Cardiac muscle cell (in vitro differentiated cells and primary cell): ENCODE data around the gene ACOT8. TPM values are rescaled to one million over a fixed set of nuclear protein-coding genes. Genes with fewer than 3 reads are reported as not detected.

Source experiments
- DNase-seq, 2 donors: peaks; one replicate each; pipeline versions ENCODE4 v3.0.0 to v3.0.0-alpha.2; 2010 to 2017; ENCODE audit warnings: low read depth in 1 of 2, low spot score in 1 of 2
- H3K27ac ChIP-seq: fragments of 200-600 bp; sonication (generic); 2 replicates; pipeline ENCODE4 v1.5.1; 2016
- H3K27me3 ChIP-seq: fragments of 200-600 bp; sonication (generic); 2 replicates; pipeline ENCODE4 v1.6.0; 2016; ENCODE audit warnings: control low read depth
- H3K36me3 ChIP-seq: fragments of 200-600 bp; sonication (generic); 2 replicates; pipeline ENCODE4 v1.5.1; 2016; ENCODE audit warnings: control low read depth
- H3K4me1 ChIP-seq: fragments of 200-600 bp; sonication (generic); 2 replicates; pipeline ENCODE4 v1.8.1; 2017; ENCODE audit warnings: low read depth, mild to moderate bottlenecking, mixed run types
- H3K4me3 ChIP-seq: fragments of 200-600 bp; sonication (generic); 2 replicates; pipeline ENCODE4 v1.5.1; 2016; ENCODE audit warnings: mild to moderate bottlenecking
- H3K9me3 ChIP-seq: fragments of 200-600 bp; sonication (generic); 2 replicates; pipeline ENCODE4 v1.5.1; 2017; ENCODE audit warnings: low read depth, mild to moderate bottlenecking, control low read depth
- polyA plus RNA-seq: library from polyadenylated mRNA; unstranded; fragments of >200 nt; fragmentation: Nextera tagmentation; extraction: Ambion mirVana; gene quantifications from 2 replicates; pipeline ENCODE4 v1.2.1, GENCODE V29; 2016
- total RNA-seq: library from RNA; depleted of rRNA; stranded (reverse); fragments of >200 nt; gene quantifications from 2 replicates; pipeline ENCODE4 v1.2.3, GENCODE V29; 2016
- TF ChIP-seq, protein P1 (sequence below): IDR thresholded peaks from 2 replicates; pipeline ENCODE4 v1.5.1; 2012; ENCODE audit warnings: low read depth, mild to moderate bottlenecking, low read length

ACOT8 gene
- total and polyA plus RNA-seq, 2 experiments from 2014 or later, result 55.9 to 64.9 TPM

DNA sequence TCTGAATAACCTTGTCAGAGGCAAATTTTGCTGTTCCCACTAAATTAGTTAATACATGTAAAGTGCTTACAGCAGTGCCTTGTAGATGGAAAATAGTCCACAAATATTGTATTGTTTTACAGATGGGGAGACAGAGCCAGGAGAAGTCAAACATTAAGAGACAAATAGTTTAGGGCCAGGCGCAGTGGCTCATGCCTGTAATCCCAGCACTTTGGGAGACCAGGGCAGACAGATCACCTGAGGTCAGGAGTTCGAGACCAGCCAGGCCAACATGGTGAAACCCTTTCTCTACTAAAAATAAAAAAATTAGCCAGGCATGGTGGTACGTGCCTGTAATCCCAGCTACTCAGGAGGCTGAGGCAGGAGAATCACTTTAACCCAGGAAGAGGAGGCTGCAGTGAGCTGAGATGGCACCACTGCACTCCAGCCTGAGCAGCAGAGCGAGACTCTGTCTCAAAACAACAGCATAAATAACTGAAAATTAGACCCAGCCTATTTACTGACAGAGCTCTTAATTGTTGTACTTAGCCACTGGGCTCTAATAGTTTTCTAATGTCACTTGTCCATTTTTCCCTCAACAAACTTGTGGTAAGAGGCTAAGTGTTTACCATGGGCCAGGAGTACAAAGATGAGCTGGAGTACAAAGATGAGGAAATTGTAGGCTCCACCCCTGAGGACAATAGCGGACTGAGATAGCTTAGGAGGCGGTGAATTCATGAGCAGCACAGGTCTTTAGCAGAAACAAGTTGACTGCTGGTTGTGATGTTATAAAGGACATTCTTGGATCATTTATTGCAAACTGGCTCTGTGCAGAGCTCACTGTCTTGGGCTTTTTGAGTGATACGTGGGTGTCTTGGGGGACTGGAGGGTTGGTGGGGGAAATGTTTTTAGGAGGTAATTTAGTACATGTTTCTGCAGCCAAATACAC, 6.6 kb upstream of the ACOT8 start:
- TF ChIP-seq, protein P1, sequence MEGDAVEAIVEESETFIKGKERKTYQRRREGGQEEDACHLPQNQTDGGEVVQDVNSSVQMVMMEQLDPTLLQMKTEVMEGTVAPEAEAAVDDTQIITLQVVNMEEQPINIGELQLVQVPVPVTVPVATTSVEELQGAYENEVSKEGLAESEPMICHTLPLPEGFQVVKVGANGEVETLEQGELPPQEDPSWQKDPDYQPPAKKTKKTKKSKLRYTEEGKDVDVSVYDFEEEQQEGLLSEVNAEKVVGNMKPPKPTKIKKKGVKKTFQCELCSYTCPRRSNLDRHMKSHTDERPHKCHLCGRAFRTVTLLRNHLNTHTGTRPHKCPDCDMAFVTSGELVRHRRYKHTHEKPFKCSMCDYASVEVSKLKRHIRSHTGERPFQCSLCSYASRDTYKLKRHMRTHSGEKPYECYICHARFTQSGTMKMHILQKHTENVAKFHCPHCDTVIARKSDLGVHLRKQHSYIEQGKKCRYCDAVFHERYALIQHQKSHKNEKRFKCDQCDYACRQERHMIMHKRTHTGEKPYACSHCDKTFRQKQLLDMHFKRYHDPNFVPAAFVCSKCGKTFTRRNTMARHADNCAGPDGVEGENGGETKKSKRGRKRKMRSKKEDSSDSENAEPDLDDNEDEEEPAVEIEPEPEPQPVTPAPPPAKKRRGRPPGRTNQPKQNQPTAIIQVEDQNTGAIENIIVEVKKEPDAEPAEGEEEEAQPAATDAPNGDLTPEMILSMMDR, result no peak
- no peak overlapping the region for H3K4me3 ChIP-seq

DNA sequence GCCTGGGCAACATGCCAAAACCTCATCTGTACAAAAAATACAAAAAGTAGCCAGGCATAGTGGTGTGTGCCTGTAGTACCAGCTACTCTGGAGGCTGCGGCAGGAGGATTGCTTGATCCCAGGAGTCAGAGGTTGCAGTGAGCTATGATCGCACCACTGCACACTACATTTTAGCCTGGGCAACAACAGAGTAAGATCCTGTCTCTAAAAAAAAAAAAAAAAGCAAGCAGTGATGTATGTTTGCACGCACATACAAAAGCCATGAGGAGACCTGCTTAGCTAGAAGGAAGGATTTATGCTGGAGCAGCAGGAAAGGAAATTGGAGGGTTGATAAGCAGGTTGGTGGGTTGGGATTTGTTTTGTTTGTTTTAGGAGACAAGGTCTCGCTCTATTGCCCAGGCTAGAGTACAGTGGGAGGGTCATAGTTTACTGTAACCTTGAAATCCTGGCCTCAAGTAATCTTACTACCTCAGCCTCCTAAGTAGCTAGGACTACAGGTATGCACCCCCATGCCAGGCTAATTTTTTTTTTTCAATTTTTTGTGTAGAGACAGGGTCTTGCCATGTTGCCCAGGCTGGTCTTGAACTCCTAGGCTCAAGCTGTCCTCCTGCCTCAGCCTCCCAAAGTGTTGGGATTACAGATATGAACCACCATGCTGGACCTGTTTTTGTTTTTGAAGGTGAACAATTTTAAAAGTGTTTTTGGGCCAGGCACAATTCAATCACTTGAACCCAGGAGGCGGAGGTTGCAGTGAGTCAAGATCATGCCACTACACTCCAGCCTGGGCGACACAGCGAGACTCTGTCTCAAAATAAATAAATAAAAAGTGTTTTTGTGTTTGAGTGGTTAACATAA, 4.3 kb upstream of the ACOT8 start:
- H3K27ac ChIP-seq, result no peak overlapping the region
- TF ChIP-seq, protein P1, result no peak
- DNase-seq, result no peak
- H3K4me1 ChIP-seq, result peaks cover 6% of the 10 kb centered on the region
- no peaks in the 10 kb centered on the region for H3K9me3 ChIP-seq
- H3K4me3 ChIP-seq, result no peak overlapping the region
- H3K27me3 ChIP-seq, result no peaks in the 10 kb centered on the region
- H3K36me3 ChIP-seq, result no peaks in the 10 kb centered on the region

More for the DNA sequence above, 6.6 kb upstream of the ACOT8 start:
- H3K36me3 ChIP-seq, result no peaks in the 10 kb centered on the region
- DNase-seq, result no peak
- no peaks in the 10 kb centered on the region for H3K27me3 ChIP-seq
- H3K9me3 ChIP-seq, result no peaks in the 10 kb centered on the region
- H3K4me1 ChIP-seq, result no peaks in the 10 kb centered on the region
- H3K27ac ChIP-seq, result no peak overlapping the region

DNA sequence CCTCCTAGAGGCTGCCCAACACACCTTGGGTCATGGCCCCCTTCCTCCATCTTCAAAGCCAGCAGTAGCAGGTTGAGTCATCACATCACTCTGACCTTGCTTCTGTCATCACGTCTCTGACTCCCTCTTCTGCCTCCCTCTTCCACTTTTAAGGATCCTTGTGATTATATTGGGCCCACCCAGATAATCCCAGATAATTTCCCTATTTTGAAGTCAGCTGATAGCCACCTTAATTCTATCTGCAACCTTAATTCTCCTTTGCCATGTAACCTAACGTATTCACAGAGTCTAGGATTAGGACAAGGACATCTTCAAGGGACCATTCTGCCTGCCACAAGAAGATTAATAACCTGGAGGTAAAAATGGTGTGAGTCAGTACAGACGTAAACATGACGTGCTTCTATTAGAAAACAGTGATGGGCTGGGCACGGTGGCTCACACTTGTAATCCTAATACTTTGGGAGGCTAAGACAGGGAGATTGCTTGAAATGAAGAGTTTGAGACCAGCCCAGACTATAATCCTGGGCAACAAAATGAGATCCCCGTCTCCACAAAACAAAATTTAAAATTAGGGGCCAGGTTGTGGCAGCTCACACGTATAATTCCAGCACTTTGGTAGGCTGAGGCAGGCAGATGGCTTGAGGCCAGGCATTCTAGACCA, 3.5 kb upstream of the ACOT8 start:
- TF ChIP-seq, protein P1, result no peak
- Histone ChIP-seq H3K27me3 (no peaks in the 10 kb centered on the region), H3K27ac (no peak overlapping the region), H3K9me3 (no peaks in the 10 kb centered on the region), H3K4me3 (no peak overlapping the region), H3K4me1 (peaks cover 12% of the 10 kb centered on the region), H3K36me3 (no peaks in the 10 kb centered on the region)
- DNase-seq, result no peak

DNA sequence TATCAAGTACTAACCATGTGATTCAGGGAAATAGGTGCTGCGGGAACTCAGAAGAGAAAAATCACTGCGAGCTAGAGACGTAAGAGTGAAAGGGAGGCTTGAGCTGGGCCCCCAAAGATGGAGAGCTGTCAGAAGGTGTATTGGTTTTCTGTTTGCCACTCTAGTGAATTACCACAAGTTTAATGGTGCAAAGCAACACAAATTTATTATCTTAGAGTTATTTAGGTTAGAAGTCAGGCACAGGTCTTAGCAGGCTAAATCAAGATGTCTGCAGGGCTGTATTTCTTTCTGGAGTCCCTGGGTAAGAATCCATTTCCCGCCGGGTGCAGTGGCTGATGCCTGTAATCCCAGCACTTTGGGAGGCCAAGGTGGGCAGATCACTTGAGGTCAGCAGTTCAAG, 2.7 kb upstream of the ACOT8 start:
- peaks cover 12% of the 10 kb centered on the region for H3K4me1 ChIP-seq
- H3K4me3 ChIP-seq, result no peak overlapping the region
- H3K27ac ChIP-seq, result no peak overlapping the region
- no peaks in the 10 kb centered on the region for H3K9me3 ChIP-seq
- H3K36me3 ChIP-seq, result no peaks in the 10 kb centered on the region
- no peaks in the 10 kb centered on the region for H3K27me3 ChIP-seq
- TF ChIP-seq, protein P1, result no peak
- DNase-seq, result no peak

DNA sequence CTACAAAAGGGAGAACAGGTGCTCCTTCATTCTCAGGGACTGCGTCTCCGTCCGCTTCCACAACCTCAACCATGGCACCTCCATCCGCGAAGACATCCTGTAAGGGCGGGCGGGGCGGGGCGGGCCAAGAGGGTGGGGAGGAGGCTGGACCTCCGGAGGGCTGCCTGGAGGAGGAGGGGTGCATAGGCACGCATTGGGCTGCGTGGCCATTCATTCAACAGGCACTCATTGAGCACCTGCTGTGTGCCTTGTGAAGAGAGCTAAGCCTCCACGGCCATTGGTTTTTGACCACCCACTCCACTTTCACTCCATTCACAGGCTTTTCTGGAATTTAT, 657 bp upstream of the ACOT8 start:
- Histone ChIP-seq H3K9me3 (no peaks in the 10 kb centered on the region), H3K27me3 (no peaks in the 10 kb centered on the region), H3K4me3 (peak overlapping the region; percentile 60), H3K27ac (peak overlapping the region; percentile 73), H3K36me3 (no peaks in the 10 kb centered on the region), H3K4me1 (peaks cover 12% of the 10 kb centered on the region)
- TF ChIP-seq, protein P1, result no peak
- no peak for DNase-seq
